Measurements from ENCODE around the gene FOXN1. TPM values are rescaled to one million over a fixed set of nuclear protein-coding genes. Genes with fewer than 3 reads are reported as not detected.
A peak's percentile ranks its signal among the peaks of the same experiment; 100 is the strongest.

FOXN1 gene
- total RNA-seq, 1 donor from 2014 or later: 1.0 TPM

- Mint-ChIP-seq H3K27ac (peak overlapping the region; percentile 49), H3K4me1 (ENCODE audit: unreplicated experiment) (peaks cover 33% of the 10 kb centered on the region), H3K9me3 (no peaks in the 10 kb centered on the region), H3K27me3 (no peaks in the 10 kb centered on the region), H3K4me3 (no peak overlapping the region), H3K36me3 (no peaks in the 10 kb centered on the region)
- DNase-seq (ENCODE audit: extremely low spot score, unreplicated experiment): no peak
- TF ChIP-seq CTCF (conservative IDR thresholded peaks at IDR 0.05): no peak
Observed at GRCh38 chr17:28527181-28527681, 21.1 kb downstream of the FOXN1 start.

GRCh38 chr17:28527859-28528258, 21.7 kb downstream of the FOXN1 start:
- no peaks in the 10 kb centered on the region for H3K9me3 Mint-ChIP-seq
- no peak for DNase-seq (ENCODE audit: extremely low spot score, unreplicated experiment)
- no peaks in the 10 kb centered on the region for H3K27me3 Mint-ChIP-seq
- H3K4me1 Mint-ChIP-seq (ENCODE audit: unreplicated experiment): peaks cover 31% of the 10 kb centered on the region
- TF ChIP-seq CTCF (conservative IDR thresholded peaks at IDR 0.05): no peak
- no peak overlapping the region for H3K4me3 Mint-ChIP-seq
- H3K36me3 Mint-ChIP-seq: no peaks in the 10 kb centered on the region
- H3K27ac Mint-ChIP-seq: peak overlapping the region; percentile 49

DNA sequence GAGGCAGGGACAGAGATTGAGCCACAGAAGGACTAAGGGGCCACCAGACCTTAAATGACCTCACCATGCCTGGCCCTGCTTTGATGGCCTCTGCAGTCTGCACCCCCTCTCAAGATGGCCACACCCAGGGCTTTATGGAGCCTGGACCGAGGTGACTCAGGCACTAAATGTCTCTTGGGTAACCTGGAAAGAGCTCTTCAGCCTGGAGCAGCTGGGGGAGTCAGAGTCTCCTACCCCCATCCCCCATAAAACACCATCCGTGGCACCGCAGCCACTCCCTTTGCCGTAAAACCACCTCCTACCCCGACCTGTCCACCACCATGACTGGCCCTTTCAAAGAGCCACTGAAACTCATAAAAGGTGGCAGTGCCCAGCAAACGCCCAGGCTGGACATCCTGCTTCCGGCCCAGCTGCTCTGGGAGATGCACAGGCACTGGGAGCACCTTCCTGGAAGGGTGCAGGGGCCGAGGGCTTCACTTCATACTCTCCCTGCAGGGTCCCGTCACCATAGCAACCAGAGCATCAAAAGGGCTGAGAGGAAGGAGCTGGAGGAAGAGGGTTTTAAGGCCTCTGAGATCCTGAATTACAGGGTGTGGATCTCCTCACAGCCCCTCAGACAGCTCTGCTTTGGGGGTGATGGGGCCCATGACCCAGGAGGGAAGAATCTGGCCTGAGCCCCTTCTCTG, 22.3 kb downstream of the FOXN1 start:
- TF ChIP-seq CTCF (conservative IDR thresholded peaks at IDR 0.05): no peak
- no peak overlapping the region for H3K27ac Mint-ChIP-seq
- peaks cover 31% of the 10 kb centered on the region for H3K4me1 Mint-ChIP-seq (ENCODE audit: unreplicated experiment)
- H3K27me3 Mint-ChIP-seq: no peaks in the 10 kb centered on the region
- H3K9me3 Mint-ChIP-seq: no peaks in the 10 kb centered on the region
- no peak overlapping the region for H3K4me3 Mint-ChIP-seq
- no peak for DNase-seq (ENCODE audit: extremely low spot score, unreplicated experiment)
- H3K36me3 Mint-ChIP-seq: no peaks in the 10 kb centered on the region

DNA sequence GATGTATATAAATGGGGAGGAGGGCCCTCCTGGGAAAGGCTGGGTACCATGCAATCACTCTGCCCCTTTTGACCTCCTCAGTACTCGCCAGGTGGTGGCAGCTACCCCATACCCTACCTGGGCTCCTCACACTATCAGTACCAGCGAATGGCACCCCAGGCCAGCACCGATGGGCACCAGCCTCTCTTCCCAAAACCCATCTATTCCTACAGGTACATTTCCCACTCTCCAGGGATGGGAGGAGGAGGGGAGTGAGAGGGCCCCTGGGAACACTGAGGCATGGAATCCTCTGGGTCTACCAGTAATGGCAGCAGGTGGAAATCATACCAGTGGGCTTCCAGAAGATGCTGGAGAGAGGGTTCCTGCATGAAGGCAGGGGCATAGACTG, 22.9 kb downstream of the FOXN1 start:
- no peaks in the 10 kb centered on the region for H3K27me3 Mint-ChIP-seq

GRCh38 chr17:28530250-28530649, 24.1 kb downstream of the FOXN1 start:
- no peak overlapping the region for H3K27ac Mint-ChIP-seq
- H3K4me3 Mint-ChIP-seq: no peak overlapping the region
- DNase-seq (ENCODE audit: extremely low spot score, unreplicated experiment): no peak
- no peaks in the 10 kb centered on the region for H3K9me3 Mint-ChIP-seq
- H3K27me3 Mint-ChIP-seq: no peaks in the 10 kb centered on the region
- TF ChIP-seq CTCF (conservative IDR thresholded peaks at IDR 0.05): no peak
- H3K36me3 Mint-ChIP-seq: no peaks in the 10 kb centered on the region
- peaks cover 27% of the 10 kb centered on the region for H3K4me1 Mint-ChIP-seq (ENCODE audit: unreplicated experiment)

More for the DNA sequence above, 22.9 kb downstream of the FOXN1 start:
- Mint-ChIP-seq H3K4me3 (no peak overlapping the region), H3K4me1 (ENCODE audit: unreplicated experiment) (peaks cover 33% of the 10 kb centered on the region), H3K27ac (no peak overlapping the region), H3K36me3 (no peaks in the 10 kb centered on the region), H3K9me3 (no peaks in the 10 kb centered on the region)
- no peak for DNase-seq (ENCODE audit: extremely low spot score, unreplicated experiment)
- no peak for TF ChIP-seq CTCF (conservative IDR thresholded peaks at IDR 0.05)
